T-helper 2 cell treated with Interferon-gamma antibody and Interleukin-4, amounts not matched to agents 100 ng/mL and 5 ng/mL, for 36 hours (primary cell): Measurements from ENCODE around the gene PAQR4. TPM values are rescaled to one million over a fixed set of nuclear protein-coding genes. Genes with fewer than 3 reads are reported as not detected.

Experiments used
- intact Hi-C: fragments of 100-400 bp; cut with micrococcal nuclease; formaldehyde crosslinking; loops from one replicate; pipeline ENCODE4 v1.15.1; 2023
- total RNA-seq: library from RNA; stranded (reverse); gene quantifications from 2 replicates; pipeline ENCODE4 v1.2.3, GENCODE V29; 2022

Gene PAQR4
- total RNA-seq, 1 donor from 2014 or later, result 43.0 TPM

DNA sequence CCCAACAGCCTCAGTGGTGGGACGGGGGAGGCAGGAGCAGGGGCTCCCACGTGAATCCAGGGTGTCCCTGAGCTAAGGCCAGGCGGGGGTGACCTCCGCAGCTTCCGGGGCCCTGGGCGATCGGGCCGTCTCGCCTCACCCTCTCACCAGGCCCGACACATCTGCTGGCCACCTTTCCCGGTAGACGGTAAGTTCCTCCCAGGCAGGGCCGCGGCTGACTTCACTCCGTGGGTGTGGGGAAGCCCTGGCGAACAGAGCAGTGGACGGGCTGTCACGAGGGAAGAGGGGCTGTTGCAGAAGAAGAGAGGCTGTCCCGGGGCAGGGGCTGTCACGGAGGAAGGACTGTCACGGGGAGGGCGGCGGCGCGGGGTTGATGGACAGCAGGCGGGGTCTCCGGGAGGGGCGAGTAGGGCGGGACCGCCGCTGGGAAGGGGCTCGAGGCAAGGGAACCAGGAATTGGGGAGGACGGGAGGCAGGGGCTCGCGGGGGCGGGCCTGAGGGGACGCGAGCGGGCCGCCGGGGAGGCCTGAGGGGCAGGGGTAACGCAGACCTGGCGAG, 10.6 kb downstream of the PAQR4 start:
- intact Hi-C loops, result loop anchor here (1.0 to 5.0 kb wide), 2 partner anchors 9 to 72 kb away; no protein-coding TSS in a partner anchor

DNA sequence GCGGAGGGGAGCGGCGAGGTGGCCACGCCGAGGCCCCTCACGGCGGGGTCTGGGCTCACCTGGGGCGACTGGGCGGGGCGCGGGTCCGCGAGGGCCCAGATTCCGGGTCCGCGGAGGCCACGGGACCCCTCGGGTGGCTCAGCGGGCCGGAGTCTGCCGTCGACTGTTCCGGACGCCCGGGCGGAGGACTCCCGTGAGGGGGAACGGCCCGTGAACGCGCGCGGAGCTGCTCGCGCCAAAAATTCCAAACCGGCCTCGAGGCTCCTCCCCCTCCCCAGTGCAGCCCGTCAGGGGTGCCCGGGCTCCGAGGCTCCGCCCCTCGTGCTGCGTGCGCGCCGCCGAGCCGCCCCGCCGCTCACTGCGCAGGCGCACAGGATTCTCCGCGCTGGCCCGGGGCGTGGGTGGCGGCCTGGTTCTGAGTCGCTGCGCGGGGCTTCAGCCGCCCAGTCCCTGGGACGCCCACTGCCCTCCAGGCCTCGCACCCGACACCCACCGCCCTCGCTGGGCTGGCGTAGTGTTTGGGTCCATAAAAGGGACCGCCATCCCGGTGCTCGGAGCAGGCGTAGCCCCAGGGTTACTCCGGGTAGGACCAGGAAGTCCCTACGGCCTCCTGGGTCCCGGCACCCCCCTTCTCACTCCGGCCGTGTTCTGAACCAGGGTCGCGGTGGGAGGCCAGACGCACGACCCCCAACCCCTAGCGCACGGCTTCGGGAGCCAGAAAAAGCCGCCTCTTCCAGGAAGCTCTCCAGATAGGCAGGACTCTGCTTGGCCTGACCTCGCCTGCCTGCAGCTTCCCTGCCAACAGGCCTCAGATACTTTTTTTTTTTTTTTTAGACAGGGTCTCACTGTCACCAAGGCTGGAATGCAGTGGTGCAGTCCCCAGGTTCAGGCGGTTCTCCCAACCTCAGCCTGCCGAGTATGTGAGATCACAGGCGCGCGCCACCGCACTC, 11.4 kb downstream of the PAQR4 start, which contains the start of gene PKMYT1:
Gene PKMYT1 (minus strand): TSS at position 220 of the 950 bp plus-strand sequence. CDS start 789 bp downstream, outside the sequence.
- intact Hi-C loops, result loop anchor here (1.0 to 5.0 kb wide), 2 partner anchors 10 to 73 kb away; no protein-coding TSS in a partner anchor

DNA sequence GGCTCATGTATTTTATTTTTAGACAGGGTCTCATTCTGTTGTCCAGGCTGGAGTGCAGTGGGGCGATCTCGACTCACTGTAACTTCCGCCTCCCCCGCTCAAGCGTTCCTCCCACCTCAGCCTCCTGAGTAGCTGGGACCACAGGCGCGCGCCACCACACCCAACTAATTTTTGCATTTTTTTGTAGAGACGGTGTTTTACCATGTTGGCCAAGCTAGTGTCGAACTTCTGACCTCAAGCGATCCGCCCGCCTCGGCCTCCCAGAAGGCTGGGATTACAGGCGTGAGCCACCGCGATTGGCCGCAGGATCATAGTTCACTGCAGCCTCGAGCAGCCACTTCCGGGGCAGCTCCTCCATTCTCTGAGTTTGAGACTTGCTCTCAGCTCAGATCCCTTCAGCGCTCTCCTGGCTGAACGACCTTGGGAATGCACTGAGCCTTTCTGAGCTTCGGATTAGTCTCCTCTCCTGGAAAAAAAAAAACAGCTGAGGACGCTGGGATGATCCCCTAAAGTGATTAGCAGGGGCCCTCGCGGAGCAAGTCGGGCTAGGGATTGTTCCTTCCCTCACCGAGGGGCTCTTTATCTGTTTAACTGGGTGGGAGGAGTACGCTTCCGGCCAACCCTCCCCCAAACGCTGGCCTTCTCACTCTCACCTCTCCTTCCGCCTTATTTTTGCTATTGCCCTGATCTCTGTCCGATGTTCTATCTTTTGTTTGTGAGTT, 12.2 kb downstream of the PAQR4 start:
- intact Hi-C loops, result loop anchor here (5.0 kb wide), 1 partner anchor 74 kb away; no protein-coding TSS in a partner anchor

DNA sequence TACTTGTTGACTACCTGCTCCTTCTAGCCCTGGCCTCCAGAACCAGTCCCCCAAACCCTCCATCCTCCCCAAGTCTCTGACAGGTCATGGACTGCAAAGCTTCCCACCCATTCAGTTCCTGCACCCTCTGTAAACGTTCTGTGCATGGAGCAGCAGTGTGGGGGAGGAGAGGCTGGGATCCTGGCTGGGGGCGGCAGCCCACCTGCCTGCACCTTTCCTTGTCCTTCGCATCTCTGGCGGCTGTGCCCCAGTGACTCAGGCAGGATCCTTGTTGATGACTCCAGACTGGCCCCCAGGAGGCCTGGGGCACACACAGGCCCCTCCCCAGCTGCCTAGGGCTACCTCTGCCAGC, 12.7 kb downstream of the PAQR4 start:
- intact Hi-C loops, result loop anchor here (5.0 kb wide), 1 partner anchor 75 kb away; no protein-coding TSS in a partner anchor

DNA sequence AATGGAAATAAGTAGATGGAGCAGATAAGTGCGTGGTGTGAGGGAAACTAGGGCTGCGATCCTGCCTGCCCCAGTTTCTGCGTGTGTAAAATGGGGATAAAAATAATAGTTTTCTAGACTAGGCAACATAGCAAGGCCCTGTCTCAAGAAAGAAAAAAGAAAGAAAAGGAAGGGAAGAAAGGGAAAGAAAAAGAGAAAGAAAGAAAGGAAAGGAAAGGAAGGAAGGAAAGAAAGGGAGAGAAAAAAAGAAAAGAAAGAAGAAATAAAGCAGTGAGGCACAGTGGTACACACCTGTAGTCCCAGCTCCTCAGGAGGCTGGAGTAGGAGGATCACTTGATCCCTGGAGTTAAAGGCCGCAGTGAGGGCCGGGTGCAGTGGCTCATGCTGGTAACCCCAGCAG, 13.3 kb downstream of the PAQR4 start:
- intact Hi-C loops, result loop anchor here (5.0 kb wide), 1 partner anchor 75 kb away; no protein-coding TSS in a partner anchor

DNA sequence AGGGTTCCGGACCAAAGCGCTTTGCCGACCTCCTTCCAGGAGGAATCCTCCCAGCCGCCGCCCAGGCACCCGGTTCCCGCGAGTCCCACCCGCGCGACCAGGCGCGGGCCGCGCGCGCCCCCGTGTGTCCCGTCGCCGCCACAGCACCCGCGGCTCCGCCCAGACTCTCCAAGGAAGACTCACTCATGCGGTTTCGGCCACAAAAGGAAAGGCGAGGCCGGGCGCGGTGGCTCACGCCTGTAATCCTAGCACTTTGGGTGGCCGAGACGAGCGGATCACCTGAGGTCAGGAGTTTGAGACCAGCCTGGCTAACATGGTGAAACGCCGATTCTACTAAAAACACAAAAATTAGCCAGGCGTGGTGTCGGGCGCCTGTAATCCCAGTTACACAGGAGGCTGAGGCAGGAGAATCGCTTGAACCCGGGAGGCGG, 14.6 kb downstream of the PAQR4 start:
- intact Hi-C loops, result loop anchor here (5.0 kb wide), 1 partner anchor 76 kb away; no protein-coding TSS in a partner anchor

DNA sequence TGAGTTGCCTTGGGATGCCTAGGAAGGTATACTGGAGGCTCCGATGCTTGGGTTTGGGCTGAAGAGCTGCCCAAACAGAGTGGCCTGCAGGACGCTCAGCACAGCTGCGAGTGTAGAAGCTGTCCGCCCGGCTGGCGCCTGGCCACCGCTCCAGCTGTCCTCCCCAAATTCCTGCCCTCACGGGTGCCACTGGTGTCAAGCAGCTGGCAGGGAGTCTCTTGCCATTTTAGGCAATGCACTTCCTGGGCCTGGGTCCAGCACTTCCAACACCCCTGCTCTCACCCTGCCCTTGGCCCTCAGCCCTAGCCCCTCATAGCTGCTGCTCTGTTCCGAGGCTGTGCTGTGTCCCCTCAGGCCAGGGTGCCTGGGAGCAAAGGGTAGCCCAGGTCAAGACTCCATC, 16.3 kb downstream of the PAQR4 start:
- intact Hi-C loops, result no loop called here

DNA sequence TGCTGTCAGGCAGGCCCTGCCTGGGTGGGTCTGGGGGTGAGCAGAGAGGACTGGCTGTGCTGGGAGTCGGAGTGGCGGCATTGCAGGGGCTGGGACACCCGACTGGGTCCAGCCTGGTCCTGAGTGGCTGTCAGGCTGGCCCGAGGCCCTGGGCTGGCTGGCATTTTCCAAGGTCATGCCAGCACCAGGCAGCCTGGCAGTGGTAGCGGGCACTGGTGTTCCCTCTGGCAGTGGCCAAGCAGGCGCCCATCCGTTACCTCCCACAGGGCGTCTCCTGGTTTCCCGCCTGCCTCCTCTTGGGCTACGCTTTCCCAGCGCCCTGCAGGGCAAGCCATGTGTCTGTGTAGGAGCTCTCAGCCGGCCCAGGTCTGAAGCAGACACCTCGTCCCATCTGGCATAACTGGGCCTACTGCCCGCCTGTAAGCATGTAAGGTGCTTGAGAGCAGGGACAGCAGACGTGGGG, 16.8 kb downstream of the PAQR4 start:
- intact Hi-C loops, result no loop called here

DNA sequence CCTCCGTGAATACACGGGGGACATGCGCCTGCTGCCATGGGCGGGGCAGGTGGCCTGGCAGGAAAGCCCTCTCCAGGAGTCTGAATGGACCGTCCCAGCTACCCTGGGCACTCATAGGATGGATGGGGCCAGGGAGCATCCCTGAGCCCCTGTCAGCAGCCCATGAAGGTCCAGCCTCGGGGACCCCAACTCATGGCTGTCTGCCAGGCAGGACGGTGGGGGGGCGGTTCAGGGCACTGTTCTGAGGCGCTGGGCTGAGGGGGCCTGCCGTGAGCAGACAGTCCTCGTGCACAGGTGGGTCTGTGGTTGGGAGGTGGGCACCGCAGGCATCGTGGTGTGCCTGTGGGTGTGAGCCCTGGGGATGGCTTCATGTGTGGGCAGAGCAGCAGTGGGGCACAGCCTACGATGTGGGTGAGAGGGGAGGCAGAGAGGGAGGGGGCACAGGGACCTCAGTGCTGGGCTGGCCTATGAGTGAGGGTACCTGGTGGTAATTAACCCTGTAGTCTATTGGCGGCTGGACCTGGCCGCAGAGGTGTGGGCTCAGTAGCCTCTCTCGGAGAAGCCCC, 17.6 kb downstream of the PAQR4 start:
- intact Hi-C loops, result no loop called here

DNA sequence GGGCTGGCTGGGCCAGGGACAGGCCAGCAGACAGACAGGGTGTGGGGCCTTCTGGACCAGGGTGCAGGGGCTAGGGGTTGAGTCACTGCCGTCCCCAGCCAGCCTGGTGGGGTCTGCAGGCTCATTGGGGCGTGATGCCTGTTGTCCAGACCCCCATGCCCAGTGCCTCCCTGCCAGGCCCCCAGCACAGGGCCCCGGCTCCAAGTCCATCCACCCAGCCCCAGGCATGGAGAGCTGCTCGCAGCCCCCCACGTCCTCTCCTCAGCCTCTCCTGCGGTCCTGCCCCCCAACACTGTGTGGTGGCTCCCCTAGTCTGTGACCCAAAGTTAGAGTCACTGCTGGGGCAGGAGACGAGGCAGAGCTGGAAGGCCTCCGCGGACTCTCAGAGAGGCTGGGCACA, 18.1 kb downstream of the PAQR4 start:
- intact Hi-C loops, result no loop called here

DNA sequence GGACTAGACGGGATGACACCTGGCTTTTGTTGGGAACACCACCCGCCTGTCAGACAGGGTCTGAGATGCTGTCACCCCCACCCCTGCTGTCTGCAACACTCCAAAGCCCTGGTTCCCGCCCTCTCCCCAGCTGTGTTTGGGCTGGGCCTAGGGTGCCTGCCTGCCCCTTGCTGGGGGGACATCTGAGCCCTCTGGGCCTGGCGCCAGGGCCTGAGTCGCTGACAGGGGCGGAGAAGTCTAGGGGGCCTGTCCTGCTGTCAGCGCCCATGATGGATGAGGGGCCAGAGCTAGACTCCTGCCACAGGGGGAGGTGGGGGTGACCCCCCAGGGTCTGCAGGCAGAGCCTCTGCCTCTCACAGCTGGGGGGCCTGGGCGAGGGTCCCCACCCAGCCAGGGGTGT, 18.7 kb downstream of the PAQR4 start:
- intact Hi-C loops, result no loop called here

DNA sequence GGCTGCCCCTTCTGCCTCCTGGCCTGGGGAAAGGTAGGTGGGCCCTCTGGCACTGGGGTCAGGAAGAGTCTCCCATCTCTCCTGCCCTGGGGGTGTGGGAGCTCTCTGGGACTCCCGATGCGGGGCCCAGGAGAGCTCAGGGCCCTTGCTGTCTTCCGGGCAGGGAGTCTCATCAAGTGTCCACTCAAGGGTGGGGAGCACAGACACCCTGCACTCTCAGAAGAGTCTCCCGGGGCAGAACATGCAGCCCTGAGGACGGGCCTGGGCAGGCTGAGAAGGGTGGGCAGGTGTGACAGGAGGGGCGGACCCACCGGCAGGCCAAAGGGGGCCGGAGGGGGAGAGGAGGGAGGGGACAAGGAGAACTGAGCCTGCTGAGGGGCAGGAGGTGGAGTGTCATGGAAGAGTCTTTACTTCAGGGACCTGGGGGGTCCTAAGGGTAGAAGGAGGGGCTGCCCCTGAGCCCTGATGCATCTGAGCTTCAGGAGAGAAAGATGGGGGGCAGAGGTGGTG, 19.5 kb downstream of the PAQR4 start:
- intact Hi-C loops, result no loop called here

DNA sequence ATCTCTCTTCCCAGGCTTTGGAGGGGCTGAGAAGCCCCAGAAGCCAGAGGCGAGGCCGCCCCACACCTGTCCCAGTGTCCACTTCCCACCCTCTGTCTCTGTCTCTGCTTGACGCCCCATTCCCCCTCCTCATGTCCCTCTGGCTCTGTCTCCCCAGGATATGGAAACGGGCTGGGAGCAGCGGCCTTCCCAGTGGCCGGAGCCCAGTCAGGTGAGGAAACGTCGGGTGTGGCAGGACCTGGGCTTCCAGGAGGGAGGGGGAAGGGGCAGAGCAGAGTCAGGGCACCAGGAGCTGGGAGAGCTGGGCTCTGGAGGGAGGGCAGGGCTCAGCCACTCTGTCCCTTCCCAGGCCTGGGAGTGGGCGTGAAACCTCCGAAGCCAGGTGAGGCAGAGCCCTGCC, 21.7 kb downstream of the PAQR4 start:
- intact Hi-C loops, result no loop called here

DNA sequence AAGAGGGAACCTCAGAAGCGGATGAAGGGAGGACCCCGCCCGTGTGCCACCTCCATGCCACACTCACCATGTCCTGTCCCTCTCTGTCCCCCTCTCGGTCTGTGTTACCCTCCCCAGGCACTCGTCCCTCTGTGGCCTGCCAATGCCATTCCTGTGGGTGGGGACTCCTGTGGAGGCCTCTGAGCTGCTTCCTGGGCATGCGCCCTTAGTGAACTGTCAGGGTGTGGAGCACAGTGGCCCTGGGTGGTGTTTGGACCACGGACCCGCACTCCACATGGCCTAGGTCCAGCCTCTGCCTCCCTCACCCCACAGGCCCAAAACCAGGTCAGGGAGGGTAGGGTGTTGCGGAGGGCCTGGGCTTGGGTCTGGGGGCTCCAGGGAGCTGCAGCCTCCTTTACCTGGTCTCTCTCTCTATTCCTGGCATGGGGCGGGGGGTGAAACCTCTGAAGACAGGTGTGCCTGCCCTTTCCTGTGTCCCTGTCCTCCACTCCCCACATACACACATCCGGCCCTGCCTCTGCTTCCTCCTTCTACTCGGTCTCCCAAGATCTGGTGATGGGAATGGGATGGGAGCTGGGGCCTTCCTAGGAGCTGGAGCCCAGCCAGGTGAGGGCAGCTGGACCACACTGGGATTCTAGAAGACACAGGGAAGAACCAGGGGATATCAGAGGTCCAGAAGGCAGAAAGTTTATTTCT, 22.6 kb downstream of the PAQR4 start:
- intact Hi-C loops, result no loop called here

DNA sequence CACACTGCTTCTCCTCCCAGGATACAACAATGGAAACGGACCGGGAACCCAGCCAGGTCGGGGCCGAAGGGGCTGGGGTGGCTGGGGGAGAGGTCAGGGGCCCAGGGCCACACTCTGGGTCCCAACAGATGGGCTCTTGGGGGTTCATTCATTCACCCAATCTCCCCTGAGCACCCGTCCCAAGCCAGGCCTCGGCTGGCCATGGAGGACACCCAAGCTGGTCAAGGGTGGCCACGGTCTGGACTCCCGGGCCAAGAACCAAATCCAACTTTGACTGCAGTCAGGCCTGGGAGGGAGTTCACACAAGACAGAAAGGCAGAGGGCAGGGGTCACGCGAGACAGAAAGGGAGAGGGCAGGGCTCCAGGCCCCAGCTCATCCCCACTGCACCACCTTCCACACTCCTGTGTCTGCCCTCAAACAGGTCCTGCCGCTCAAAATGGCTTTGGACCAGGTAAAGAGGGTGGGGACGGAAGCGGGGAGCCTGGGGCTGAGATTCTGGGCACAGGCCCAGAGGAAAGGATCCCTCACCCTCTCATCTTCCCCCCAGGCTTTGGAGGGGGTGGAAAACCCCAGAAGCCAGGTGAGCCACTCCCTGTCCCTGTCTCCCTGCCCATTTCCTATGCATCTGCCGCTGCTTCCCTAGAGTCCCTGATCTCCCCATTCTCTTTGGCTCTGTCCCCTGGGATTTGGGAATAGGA, 23.4 kb downstream of the PAQR4 start:
- intact Hi-C loops, result no loop called here

DNA sequence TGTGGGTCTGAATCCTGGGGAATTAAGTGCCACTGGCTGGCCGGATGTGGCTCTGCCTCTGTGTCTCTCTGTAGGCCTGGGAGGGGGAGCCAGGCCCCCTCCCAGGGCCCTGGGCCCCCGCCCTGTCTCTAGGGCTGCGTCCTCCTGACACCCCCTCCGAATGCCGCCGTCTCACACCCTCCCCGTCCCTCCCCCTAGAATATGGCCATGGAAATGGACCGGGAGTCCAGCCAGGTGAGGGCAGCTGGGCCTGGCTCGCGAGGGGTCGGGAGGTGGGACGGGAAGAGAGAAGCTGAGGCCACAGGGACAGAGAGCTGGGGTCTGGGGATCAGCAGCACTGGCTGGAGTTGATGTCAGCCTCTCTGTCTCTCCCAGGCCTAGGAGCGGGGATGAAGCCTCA, 27.1 kb downstream of the PAQR4 start:
- intact Hi-C loops, result no loop called here

DNA sequence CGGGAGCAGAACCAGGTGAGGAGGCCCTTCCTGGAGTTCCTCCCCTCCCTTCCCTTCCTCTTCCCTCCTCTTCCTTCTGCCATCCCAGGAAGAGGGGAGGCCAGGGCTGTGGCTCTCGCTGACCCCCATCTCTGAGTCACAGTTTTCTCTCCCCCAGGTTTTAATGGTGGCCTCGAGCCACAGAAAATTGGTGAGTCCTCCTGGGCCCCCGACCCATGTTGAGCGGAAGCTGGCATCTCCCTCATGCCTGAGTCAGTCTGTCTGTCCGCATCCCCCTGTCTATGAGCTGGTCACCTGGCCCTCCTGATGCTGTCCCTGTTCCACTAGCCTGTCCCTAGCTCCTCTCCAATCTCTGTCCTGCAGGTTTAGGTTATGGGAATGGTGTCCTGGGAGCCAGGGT, 30.8 kb downstream of the PAQR4 start:
- intact Hi-C loops, result no loop called here

DNA sequence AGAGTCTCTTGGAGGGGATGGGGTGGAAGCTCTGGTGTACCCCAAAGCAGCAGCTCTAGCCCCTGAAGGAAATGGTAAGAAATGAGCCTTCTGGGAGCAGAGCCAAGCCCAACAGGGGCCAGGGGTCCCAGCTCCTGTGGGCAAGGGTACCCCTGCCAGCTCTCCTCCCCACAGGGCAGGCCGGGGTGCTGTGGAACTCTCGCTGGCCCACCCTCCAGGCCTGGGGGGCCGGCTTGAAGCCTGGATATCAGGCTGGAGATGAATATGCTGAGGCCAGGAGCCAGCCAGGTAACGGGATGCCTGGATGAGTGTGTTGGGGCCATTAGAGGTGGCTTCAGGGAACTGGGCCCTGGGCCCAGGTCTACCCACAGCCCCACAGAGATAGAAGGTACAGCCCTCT, 31.4 kb downstream of the PAQR4 start:
- intact Hi-C loops, result no loop called here

DNA sequence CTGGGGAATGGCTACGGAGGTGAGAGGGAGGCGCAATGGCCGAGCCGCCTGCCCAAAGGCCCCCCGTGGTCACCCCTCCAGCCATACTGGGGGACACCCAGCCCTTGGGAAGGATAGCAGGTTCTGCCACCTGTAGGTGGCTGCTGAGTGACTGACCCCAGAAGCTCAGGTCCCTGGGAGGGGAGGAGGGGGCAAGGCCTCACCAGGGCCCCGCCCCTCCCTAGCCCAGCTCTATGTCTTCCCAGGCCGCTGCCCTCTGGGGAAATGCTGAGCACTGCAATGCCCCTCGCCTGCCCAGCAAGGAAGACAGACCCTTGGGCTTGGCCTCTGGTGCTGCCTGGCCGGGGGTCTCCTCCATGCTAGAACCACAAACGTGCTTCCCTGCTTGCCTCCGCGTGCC, 32.2 kb downstream of the PAQR4 start:
- intact Hi-C loops, result no loop called here
